Measurements from ENCODE around the gene NCK2.
A peak's percentile ranks its signal among the peaks of the same experiment; 100 is the strongest.

NCK2 gene

GRCh38 chr2:105741174-105741573 is 3.5 kb upstream of the NCK2 start:
- no peak overlapping the region for H3K4me3 ChIP-seq (ENCODE audit: low read depth, low read length)
- TF ChIP-seq CTCF (conservative IDR thresholded peaks at IDR 0.05; ENCODE audit: low read depth, low read length): no peak
- no peak for DNase-seq (ENCODE audit: low read depth)

- DNase-seq (ENCODE audit: low read depth): no peak
- no peak overlapping the region for H3K4me3 ChIP-seq (ENCODE audit: low read depth, low read length)
- TF ChIP-seq CTCF (conservative IDR thresholded peaks at IDR 0.05; ENCODE audit: low read depth, low read length): no peak
Measured at GRCh38 chr2:105741617-105742016, 3.1 kb upstream of the NCK2 start.

DNA sequence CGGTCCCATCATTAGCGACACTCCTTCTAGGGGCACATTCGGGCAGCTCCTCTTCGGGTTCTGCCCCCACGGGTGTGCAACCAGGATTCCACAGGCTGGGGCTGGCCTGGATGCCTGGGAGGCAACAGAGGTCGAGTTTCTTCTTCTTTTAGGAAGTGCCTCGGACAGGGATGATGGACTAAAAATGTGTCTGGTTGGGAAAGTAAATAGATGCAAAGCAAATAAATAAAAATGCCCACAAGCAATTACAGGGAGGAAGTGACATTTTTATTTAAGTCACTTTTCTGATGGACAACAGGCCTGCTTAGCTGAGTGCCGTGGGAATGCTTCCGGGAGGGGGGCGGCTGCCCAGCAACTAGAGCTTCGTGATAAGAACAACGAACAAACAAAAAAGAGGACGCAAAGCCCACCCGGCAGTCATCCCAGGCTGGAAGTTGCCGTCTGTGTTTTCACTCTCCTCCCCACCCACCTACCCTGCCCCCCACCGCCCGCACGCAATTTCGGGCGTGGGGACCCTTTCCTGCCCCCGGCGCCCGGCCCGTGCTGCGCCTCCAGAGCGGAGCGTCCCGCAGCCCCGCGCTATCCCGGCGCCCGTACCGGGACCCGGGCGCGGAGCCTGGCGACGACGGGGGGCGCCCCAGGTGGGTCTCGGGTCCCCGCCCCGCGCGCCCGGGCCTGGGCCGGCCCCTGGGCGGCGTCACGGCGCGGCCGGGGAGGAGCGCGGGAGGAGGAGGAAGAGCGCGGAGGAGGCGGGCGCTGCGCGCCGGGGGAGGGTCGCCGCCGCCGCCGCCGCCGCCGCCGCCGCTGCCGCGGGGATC is 412 bp upstream of the NCK2 start:
- peak; percentile 52 for DNase-seq (ENCODE audit: low read depth)
- no peak for TF ChIP-seq CTCF (conservative IDR thresholded peaks at IDR 0.05; ENCODE audit: low read depth, low read length)
- peak overlapping the region; percentile 67 for H3K4me3 ChIP-seq (ENCODE audit: low read depth, low read length)

- no peak for TF ChIP-seq CTCF (conservative IDR thresholded peaks at IDR 0.05; ENCODE audit: low read depth, low read length)
- DNase-seq (ENCODE audit: low read depth): no peak
- peak overlapping the region; percentile 67 for H3K4me3 ChIP-seq (ENCODE audit: low read depth, low read length)
Measured at GRCh38 chr2:105746177-105747080, 1.7 kb downstream of the NCK2 start.

GRCh38 chr2:105747254-105747894 is 2.7 kb downstream of the NCK2 start:
- no peak for TF ChIP-seq CTCF (conservative IDR thresholded peaks at IDR 0.05; ENCODE audit: low read depth, low read length)
- H3K4me3 ChIP-seq (ENCODE audit: low read depth, low read length): no peak overlapping the region
- no peak for DNase-seq (ENCODE audit: low read depth)

- no peak overlapping the region for H3K4me3 ChIP-seq (ENCODE audit: low read depth, low read length)
- DNase-seq (ENCODE audit: low read depth): no peak
- no peak for TF ChIP-seq CTCF (conservative IDR thresholded peaks at IDR 0.05; ENCODE audit: low read depth, low read length)
Measured at GRCh38 chr2:105747991-105748390, 3.3 kb downstream of the NCK2 start.
